Mesenteric fat pad (tissue), 1 donor: ENCODE measurements around the gene INPP5A. TPM values are rescaled to one million over a fixed set of nuclear protein-coding genes. Genes with fewer than 3 reads are reported as not detected.
"Not testable (repeated sequence)": the region's sequence is repeated elsewhere in the genome, so short reads cannot be mapped to it uniquely, and the experiment has no call there.

Source experiments
- DNase-seq: peaks from one replicate; pipeline ENCODE4 v3.0.0-alpha.2; 2020; ENCODE audit warnings: low spot score
- total RNA-seq: library from RNA; stranded (reverse); fragmentation: NEBNext Ultra II Directional; extraction: Animal tissue kit (Norgen Biotek cat#: 25700); gene quantifications from one replicate; pipeline ENCODE4 v1.2.1, GENCODE V29; 2021
- donor health status: DM: yes; HTN: yes; CAD: no.

Gene INPP5A
- total RNA-seq, 1 donor from 2014 or later: 30.5 TPM

GRCh38 chr10:132825783-132826523 is 288.4 kb downstream of the INPP5A start:
- not testable (repeated sequence) for DNase-seq

GRCh38 chr10:132826524-132827422 is 289.2 kb downstream of the INPP5A start:
- peak; percentile 49 for DNase-seq

- no peak for DNase-seq
Measured at GRCh38 chr10:132827423-132827789, 289.8 kb downstream of the INPP5A start.

- peak; percentile 82 for DNase-seq
Measured at GRCh38 chr10:132827861-132828539, 290.4 kb downstream of the INPP5A start.

GRCh38 chr10:132828681-132829080 is 291.1 kb downstream of the INPP5A start:
- DNase-seq: peak; percentile 75

- DNase-seq: peak; percentile 41
Measured at GRCh38 chr10:132829403-132829802, 291.8 kb downstream of the INPP5A start.

- DNase-seq: peak; percentile 71
Measured at GRCh38 chr10:132832186-132832969, 294.8 kb downstream of the INPP5A start.

Other genes with a start within 250 kb of the INPP5A start
- 18.3 TPM for gene STK32C, start 229.8 kb upstream of the INPP5A start, total RNA-seq
- gene LRRC27, start 205.6 kb upstream of the INPP5A start, total RNA-seq: 9.0 TPM
- gene PWWP2B, start 140.6 kb upstream of the INPP5A start, total RNA-seq: 30.4 TPM
- gene NKX6-2, start 248.4 kb downstream of the INPP5A start, total RNA-seq: not detected